Lower leg skin (tissue), 3 donors: ENCODE measurements around the gene IGSF9.

ENCODE experiments used
- CTCF ChIP-seq, 3 donors: fragments of 450-650 bp; IDR thresholded peaks; one replicate each; pipeline ENCODE4 v1.5.1; 2016; ENCODE audit warnings: antibody characterized with exemption in 3 of 3, mild to moderate bottlenecking in 3 of 3, moderate library complexity in 2 of 3
- POLR2A ChIP-seq, 2 donors: fragments of 450-650 bp; IDR thresholded peaks; one replicate each; pipeline ENCODE4 v1.6.1; 2016 to 2017; ENCODE audit warnings: antibody characterized with exemption in 2 of 2, mild to moderate bottlenecking in 1 of 2, moderate library complexity in 1 of 2

GRCh38 chr1:159889821-159890252, 55.6 kb downstream of the IGSF9 start:
- no peak for TF ChIP-seq CTCF (IDR thresholded peaks at IDR 0.05)
- TF ChIP-seq POLR2A (IDR thresholded peaks at IDR 0.05): no peak
